ENCODE data around the gene ZNF160. TPM values are rescaled to one million over a fixed set of nuclear protein-coding genes. Genes with fewer than 3 reads are reported as not detected.

Gene ZNF160
- total RNA-seq, 1 donor from 2014 or later, result 124 TPM

- TF ChIP-seq CTCF (IDR thresholded peaks at IDR 0.05), result no peak
- Histone ChIP-seq H3K27ac (no peak overlapping the region), H3K36me3 (no peaks in the 10 kb centered on the region), H3K27me3 (no peaks in the 10 kb centered on the region), H3K9me3 (peaks cover 5 to 7% of the 10 kb centered on the region in 2 donors), H3K4me1 (no peaks in the 10 kb centered on the region), H3K4me3 (no peak overlapping the region)
- intact Hi-C loops (cut with DNase I), result no loop called here
- DNase-seq (ENCODE audit: low spot score in 2 of 2), result no peak
These were observed 83.5 kb downstream of the ZNF160 start for GRCh38 chr19:53019684-53020083.

Other genes with a start within 250 kb of the ZNF160 start
- gene ZNF468, start 245.8 kb downstream of the ZNF160 start, total RNA-seq, result 5.2 TPM
- gene ZNF320, start 205.8 kb downstream of the ZNF160 start, total RNA-seq, result not detected
- 0.43 TPM for gene ZNF888, start 180.0 kb downstream of the ZNF160 start, total RNA-seq
- gene ZNF816, start 140.5 kb downstream of the ZNF160 start, total RNA-seq, result 7.1 TPM
- gene ERVV-1, start 89.5 kb downstream of the ZNF160 start, total RNA-seq, result not detected
- not detected for gene ERVV-2, start 58.7 kb downstream of the ZNF160 start, total RNA-seq
- 1.3 TPM for gene ZNF415, start 29.5 kb upstream of the ZNF160 start, total RNA-seq
- 18.7 TPM for gene ZNF347, start 55.6 kb upstream of the ZNF160 start, total RNA-seq
- not detected for gene ZNF665, start 89.9 kb upstream of the ZNF160 start, total RNA-seq
- 3.7 TPM for gene ZNF677, start 151.5 kb upstream of the ZNF160 start, total RNA-seq
- gene VN1R2, start 154.9 kb upstream of the ZNF160 start, total RNA-seq, result not detected
- gene VN1R4, start 164.3 kb upstream of the ZNF160 start, total RNA-seq, result not detected
- 3.1 TPM for gene ZNF845, start 230.3 kb upstream of the ZNF160 start, total RNA-seq